Hematopoietic multipotent progenitor cell treated with erythropoietin and hydrocortisone succinate and interleukin-3 and kit ligand, for 8 days (in vitro differentiated cells): ENCODE data around the gene SUGT1.
A peak's percentile ranks its signal among the peaks of the same experiment; 100 is the strongest.
"Not testable (repeated sequence)": the region's sequence is repeated elsewhere in the genome, so short reads cannot be mapped to it uniquely, and the experiment has no call there.

ENCODE experiments used
- DNase-seq: peaks from one replicate; pipeline ENCODE4 v3.0.0-alpha.2; 2015

Gene SUGT1

DNA sequence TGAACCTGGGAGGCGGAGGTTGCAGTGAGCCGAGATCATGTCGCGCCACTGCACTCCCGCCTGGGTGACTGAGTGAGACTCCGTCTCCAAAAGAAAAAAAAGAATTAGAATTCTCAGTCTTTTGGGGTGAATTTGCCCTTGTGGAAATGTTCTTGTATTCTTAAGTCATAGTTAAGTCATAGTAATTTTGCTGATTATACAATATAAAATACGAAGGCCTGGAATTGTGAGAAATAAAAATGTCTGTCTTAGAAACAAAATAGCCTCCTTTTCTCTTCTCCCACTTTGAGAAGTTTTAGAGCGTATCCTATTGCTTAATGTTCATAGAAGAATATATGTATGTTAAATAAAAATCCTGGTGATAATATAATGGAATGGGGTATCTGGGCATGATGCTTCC lies 18.1 kb downstream of the SUGT1 start:
- no peak for DNase-seq

DNA sequence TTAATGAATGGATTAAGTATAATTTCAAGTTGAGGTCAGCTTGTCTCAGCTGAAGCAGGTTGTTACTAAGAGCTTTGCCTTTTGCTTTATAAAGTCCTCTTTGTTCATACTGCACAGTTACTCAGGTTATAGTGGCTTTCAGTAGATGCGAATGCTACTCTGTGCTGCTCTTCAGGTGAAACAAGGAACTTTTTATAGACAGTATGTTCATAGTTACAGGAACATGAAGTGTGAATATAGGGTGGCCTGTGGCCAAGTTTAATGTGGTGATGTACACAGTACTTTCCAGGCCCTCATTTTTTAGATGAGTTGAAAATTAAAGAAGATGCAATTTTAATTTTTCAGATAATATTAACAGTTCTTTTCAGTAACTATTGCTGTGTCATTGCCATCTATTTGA lies 20.8 kb downstream of the SUGT1 start:
- peak; percentile 16 for DNase-seq

- DNase-seq, result peak; percentile 34
These were observed 25.2 kb downstream of the SUGT1 start for GRCh38 chr13:52677823-52678222.

GRCh38 chr13:52685806-52686205 lies 33.2 kb downstream of the SUGT1 start:
- DNase-seq, result not testable (repeated sequence)

- DNase-seq, result no peak
These were observed 33.7 kb downstream of the SUGT1 start for GRCh38 chr13:52686376-52686775.

DNA sequence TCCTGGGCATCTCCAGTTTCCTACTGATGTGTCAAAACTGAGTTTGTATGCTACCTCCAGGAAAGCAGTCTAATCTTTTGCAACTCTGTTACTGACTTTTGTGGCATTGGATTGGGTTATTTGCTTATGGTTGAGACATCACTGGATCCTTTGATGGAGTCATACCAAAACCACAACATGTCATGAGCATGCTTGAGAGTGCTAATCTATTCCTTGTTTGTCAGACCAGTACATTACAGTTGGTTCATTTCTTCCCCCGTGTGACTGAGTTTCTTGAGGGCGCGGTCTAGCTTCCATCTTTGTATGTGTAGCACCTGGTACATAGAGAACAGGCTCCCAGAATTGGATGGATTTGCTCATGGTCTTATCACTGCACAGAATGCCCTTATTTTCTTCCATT lies 43.2 kb downstream of the SUGT1 start:
- peak; percentile 20 for DNase-seq

DNA sequence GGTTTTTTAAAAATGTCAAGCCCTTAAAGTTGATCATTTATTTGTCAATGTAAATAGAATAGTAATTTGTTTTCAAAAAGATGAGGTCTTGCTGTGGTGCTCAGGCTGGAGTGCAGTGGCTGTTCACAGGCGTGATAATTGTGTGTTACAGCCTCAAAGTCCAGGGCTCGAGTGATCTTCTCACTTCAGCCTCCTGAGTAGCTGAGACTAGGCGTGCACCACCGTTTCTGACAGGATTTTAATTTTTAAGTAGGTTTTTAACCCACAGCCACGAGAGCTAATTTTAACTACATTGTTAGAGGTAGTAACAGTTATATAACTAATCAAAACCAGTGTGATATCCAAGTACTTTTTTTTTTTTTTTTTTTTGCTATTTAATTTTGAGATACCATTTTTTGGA lies 43.9 kb downstream of the SUGT1 start:
- no peak for DNase-seq

- DNase-seq, result no peak
These were observed 49.3 kb downstream of the SUGT1 start for GRCh38 chr13:52701728-52702465.

- no peak for DNase-seq
These were observed 50.8 kb downstream of the SUGT1 start for GRCh38 chr13:52703482-52703881.

DNA sequence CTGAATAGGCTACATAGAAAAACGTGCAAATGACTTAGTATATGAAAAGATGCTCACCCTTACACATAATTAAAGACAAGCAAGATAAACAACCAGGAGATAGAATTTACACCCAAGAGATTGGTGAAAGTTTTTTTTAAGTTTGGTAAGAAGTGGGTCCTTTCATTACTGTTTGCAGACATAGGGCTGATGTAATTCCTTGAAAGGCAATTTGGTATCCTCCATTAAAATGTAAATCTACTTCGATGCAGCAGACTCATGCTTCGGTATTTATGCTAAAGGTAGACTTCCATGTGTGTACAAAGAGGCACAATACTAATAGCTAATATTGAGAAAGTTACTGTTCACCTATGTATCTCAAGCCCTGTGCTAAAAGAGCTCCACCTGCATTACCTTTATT lies 53.4 kb downstream of the SUGT1 start:
- no peak for DNase-seq

- no peak for DNase-seq
These were observed 54.7 kb downstream of the SUGT1 start for GRCh38 chr13:52707375-52707774.

- DNase-seq, result peak; percentile 62
These were observed 55.6 kb downstream of the SUGT1 start for GRCh38 chr13:52708266-52708665.

GRCh38 chr13:52711286-52711685 lies 58.6 kb downstream of the SUGT1 start:
- no peak for DNase-seq

DNA sequence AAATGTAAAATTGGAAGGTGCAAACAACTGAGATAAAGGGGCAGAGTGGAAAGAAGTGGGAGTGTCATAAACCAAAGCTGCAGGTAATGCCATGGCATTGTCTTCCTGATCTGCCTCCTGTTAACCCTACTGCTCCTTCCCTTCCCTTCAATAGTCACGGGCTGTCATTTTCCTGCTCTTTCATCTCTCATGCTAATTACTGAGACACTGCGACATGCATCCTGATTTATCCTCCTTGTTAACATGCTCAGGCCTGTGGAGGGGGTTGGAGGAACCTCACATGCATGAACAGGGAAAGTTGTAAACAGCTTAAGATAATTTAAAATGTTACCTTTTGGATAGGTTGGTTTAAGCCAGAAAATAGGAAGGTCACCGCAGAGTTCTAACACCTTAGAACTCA lies 59.7 kb downstream of the SUGT1 start:
- no peak for DNase-seq

- no peak for DNase-seq
These were observed 61.3 kb downstream of the SUGT1 start for GRCh38 chr13:52713894-52714293.

DNA sequence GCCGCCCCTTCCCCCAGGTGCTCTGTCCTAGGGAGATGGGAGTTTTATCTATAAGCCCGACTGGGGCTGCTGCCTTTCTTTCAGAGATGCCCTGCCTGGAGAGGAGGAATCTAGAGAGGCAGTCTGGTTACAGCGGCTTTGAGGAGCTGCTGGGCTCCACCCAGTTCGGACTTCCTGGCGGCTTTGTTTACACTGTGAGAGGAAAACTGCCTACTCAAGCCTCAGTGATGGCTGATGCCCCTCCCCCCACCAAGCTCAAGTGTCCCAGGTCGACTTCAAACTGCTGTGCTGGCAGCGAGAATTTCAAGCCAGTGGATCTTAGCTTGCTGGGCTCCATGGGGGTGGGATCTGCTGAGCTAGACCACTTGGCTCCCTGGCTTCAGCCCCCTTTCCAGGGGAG lies 68.3 kb downstream of the SUGT1 start:
- DNase-seq, result not testable (repeated sequence)

DNA sequence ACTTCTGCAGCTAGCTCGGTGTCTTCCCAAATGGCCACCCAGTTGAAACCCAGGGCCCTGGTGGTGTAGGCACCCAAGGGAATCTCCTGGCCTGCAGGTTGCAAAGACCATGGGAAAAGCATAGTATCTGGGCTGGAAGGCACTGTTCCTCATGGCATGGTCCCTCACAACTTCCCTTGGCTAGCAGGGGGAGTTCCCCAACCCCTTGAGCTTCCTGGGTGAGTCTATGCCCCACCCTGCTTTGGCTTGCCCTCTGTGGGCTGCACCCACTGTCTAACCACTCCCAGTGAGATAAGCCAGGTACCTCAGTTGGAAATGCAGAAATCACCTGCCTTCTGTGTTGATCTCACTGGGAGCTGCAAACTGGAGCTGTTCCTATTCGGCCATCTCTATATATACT lies 68.7 kb downstream of the SUGT1 start:
- not testable (repeated sequence) for DNase-seq

DNA sequence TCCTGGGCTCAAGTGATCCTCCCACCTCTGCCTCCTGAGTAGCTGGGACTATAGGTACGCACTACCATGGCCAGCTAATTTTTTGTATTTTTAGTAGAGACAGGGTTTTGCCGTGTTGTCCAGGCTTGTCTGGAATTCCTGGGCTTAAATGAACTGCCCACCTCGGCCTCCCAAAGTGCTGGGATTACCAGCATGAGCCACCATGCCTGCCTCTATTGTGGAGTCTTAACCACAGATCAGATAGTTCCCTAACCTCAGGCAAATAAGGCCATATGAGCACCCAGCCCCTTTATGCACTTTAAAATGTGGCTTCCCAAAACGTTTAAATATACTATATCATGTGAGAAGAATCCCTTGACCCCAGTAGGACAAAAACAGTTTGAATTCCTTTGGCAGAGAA lies 70.5 kb downstream of the SUGT1 start:
- DNase-seq, result no peak

- DNase-seq, result no peak
These were observed 72.7 kb downstream of the SUGT1 start for GRCh38 chr13:52725302-52725701.

DNA sequence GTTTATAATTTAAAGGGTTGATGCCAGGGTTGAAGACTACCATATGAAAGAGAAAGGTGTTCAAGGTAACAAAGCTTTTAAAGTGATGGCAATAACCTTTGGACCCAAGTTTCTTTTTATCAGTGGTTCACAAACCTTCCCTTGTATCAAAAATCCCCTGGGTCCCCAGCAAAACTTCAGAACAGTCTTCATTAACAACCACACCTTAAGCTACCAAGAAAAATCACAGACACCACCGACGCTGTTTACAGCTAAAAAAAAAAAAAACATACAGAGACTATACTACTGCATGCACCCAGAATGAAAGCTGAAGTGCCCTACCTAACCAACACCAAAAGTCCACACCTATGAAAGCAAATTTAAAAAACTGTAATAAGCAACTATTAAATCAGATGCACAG lies 73.6 kb downstream of the SUGT1 start:
- no peak for DNase-seq

- no peak for DNase-seq
These were observed 81.5 kb downstream of the SUGT1 start for GRCh38 chr13:52734075-52734623.

DNA sequence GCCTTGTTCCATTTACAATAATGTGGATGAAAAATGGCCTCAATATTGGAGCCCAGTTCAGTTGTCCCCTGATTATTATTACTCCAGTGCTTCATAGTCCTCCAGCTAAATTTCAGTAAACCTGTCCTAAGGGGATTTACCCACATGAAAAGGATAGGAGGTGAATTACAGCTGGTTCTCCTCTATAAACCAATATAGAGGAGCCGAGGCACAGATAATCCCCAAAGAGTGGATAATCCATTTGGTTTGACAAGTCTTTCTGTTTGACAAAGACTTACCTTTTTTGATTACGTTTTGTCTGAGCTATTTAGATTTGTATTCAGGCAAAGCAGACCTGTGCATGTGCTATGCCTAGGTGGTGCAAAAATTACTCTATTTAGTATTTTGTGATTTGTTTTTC lies 84.3 kb downstream of the SUGT1 start:
- no peak for DNase-seq

- DNase-seq, result no peak
These were observed 84.8 kb downstream of the SUGT1 start for GRCh38 chr13:52737451-52737850.

DNA sequence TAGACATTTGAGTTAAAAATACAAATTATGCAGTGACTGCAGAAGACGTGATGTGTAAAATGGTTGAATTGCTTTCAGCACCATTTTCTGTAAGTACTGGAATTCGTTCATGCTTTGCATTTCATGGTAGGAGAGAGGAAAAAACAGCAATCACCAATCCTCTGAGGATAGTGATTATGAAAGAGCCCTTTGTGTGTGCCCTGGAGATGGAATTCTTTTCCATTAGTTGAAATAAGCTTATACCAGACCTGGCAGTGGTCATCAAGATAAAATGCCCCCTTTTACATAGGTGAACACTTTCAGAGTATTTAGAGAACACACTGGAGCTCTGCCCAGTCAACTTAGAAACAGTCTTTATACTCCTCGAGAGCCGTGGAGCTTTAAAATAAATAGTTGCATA lies 85.3 kb downstream of the SUGT1 start:
- no peak for DNase-seq
